MCF 10A (cell line): ENCODE results near the gene THBD. TPM values are rescaled to one million over a fixed set of nuclear protein-coding genes. Genes with fewer than 3 reads are reported as not detected.
A peak's percentile ranks its signal among the peaks of the same experiment; 100 is the strongest.

ENCODE experiments used
- BruUV-seq: library from RNA; stranded (reverse); fragments of 400-500 nt; replicated peaks from 2 replicates; lab custom pipeline; 2021; lab: Mats Ljungman, UMichigan
- CTCF ChIA-PET: fragments of 300-600 bp; sonication (Branson Sonifier 250); formaldehyde crosslinking; extraction: SDS; loops from one replicate; lab custom pipeline; 2021; ENCODE audit warnings: antibody characterized with exemption, inconsistent platforms; lab: Yijun Ruan, JAX
- POLR2A ChIA-PET: fragments of 300-600, 350-650 bp; sonication (Branson Sonifier 250); formaldehyde crosslinking; extraction: SDS; loops from one replicate; lab custom pipeline; 2020; ENCODE audit warnings: antibody characterized with exemption, inconsistent platforms; lab: Yijun Ruan, JAX
- DNase-seq: peaks from one replicate; pipeline ENCODE4 v3.0.0-alpha.2; 2018; ENCODE audit not compliant: unreplicated experiment
- H3K27ac Mint-ChIP-seq: one replicate; pipeline ENCODE4 v1.8.0; 2022; ENCODE audit warnings: mild to moderate bottlenecking, low read depth, mixed read lengths; ENCODE audit not compliant: unreplicated experiment
- H3K27me3 Mint-ChIP-seq: one replicate; pipeline ENCODE4 v1.8.0; 2022; ENCODE audit warnings: mixed read lengths; ENCODE audit not compliant: insufficient read depth, unreplicated experiment
- H3K36me3 Mint-ChIP-seq: one replicate; pipeline ENCODE4 v1.8.0; 2022; ENCODE audit warnings: mild to moderate bottlenecking, moderate library complexity, mixed read lengths; ENCODE audit not compliant: insufficient read depth, unreplicated experiment
- H3K4me1 Mint-ChIP-seq: one replicate; pipeline ENCODE4 v1.8.0; 2022; ENCODE audit warnings: mixed read lengths; ENCODE audit not compliant: insufficient read depth, unreplicated experiment
- H3K4me3 Mint-ChIP-seq: one replicate; pipeline ENCODE4 v1.8.0; 2022; ENCODE audit warnings: mild to moderate bottlenecking, moderate library complexity, mixed read lengths; ENCODE audit not compliant: unreplicated experiment
- H3K9me3 Mint-ChIP-seq: one replicate; pipeline ENCODE4 v1.8.0; 2022; ENCODE audit warnings: mixed read lengths; ENCODE audit not compliant: unreplicated experiment
- intact Hi-C: fragments of 100-400 bp; cut with micrococcal nuclease; formaldehyde crosslinking; loops from 2 replicates; pipeline ENCODE4 v1.14.1; 2022
- total RNA-seq: library from RNA; stranded (reverse); gene quantifications from 2 replicates; pipeline ENCODE4 v1.2.3, GENCODE V29; 2022
- TF ChIP-seq, protein P1 (sequence below): fragments of 200-600 bp; IDR thresholded peaks from one replicate; pipeline ENCODE4 v1.8.0; 2022; ENCODE audit warnings: antibody characterized with exemption, mild to moderate bottlenecking; ENCODE audit not compliant: unreplicated experiment

THBD gene
- total RNA-seq, 1 experiment from 2014 or later: 15.4 TPM

GRCh38 chr20:23090878-23091277, 41.4 kb upstream of the THBD start:
- Mint-ChIP-seq H3K27me3 (no peaks in the 10 kb centered on the region), H3K36me3 (no peaks in the 10 kb centered on the region), H3K27ac (peak overlapping the region; percentile 35), H3K9me3 (no peaks in the 10 kb centered on the region), H3K4me1 (peaks cover 20% of the 10 kb centered on the region), H3K4me3 (no peak overlapping the region)
- ChIA-PET CTCF (interaction anchor here (0.7 to 1.0 kb wide), 4 partner anchors 111 to 331 kb away, joined by 3 to 4 read pairs (median 4); no protein-coding TSS in a partner anchor), POLR2A (interaction anchor here (0.5 to 0.6 kb wide), 3 partner anchors 22 to 259 kb away, joined by 3 read pairs; partner anchors contain the start of gene NXT1)
- TF ChIP-seq, protein P1, sequence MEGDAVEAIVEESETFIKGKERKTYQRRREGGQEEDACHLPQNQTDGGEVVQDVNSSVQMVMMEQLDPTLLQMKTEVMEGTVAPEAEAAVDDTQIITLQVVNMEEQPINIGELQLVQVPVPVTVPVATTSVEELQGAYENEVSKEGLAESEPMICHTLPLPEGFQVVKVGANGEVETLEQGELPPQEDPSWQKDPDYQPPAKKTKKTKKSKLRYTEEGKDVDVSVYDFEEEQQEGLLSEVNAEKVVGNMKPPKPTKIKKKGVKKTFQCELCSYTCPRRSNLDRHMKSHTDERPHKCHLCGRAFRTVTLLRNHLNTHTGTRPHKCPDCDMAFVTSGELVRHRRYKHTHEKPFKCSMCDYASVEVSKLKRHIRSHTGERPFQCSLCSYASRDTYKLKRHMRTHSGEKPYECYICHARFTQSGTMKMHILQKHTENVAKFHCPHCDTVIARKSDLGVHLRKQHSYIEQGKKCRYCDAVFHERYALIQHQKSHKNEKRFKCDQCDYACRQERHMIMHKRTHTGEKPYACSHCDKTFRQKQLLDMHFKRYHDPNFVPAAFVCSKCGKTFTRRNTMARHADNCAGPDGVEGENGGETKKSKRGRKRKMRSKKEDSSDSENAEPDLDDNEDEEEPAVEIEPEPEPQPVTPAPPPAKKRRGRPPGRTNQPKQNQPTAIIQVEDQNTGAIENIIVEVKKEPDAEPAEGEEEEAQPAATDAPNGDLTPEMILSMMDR: no peak
- BruUV-seq: no TSS peak
- intact Hi-C loops: no loop called here
- DNase-seq: no peak

DNA sequence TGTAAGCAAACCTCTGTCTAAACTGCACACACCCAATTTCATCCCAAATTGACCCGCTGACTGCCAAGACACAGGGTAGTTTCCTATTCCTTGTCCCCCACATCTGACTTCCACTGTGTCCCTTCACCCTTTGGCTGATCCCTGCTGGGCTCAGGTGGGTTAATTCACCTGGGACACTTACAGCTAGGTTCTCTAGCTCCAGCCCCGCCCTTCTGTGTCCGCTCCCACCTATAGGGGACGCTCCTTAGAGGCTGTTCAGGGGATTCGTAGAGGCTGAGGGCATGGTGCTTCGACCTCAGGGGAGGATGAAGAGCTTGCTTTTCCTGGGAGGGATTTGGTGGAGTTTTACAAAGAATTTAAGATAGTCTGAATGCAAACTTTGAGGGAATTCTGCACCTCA, 40.7 kb upstream of the THBD start:
- H3K27ac Mint-ChIP-seq: no peak overlapping the region
- no TSS peak for BruUV-seq
- DNase-seq: no peak
- no peak overlapping the region for H3K4me3 Mint-ChIP-seq
- H3K27me3 Mint-ChIP-seq: no peaks in the 10 kb centered on the region
- POLR2A ChIA-PET: interaction anchor here (0.5 to 0.6 kb wide), 4 partner anchors 10 to 260 kb away, joined by 3 read pairs; partner anchors contain the start of gene NXT1
- intact Hi-C loops: no loop called here
- TF ChIP-seq, protein P1: no peak
- CTCF ChIA-PET: interaction anchor here (0.6 to 1.4 kb wide), 4 partner anchors 11 to 397 kb away, joined by 3 to 4 read pairs (median 4); no protein-coding TSS in a partner anchor
- H3K9me3 Mint-ChIP-seq: no peaks in the 10 kb centered on the region
- no peaks in the 10 kb centered on the region for H3K36me3 Mint-ChIP-seq
- H3K4me1 Mint-ChIP-seq: peaks cover 12% of the 10 kb centered on the region

- Mint-ChIP-seq H3K9me3 (no peaks in the 10 kb centered on the region), H3K36me3 (no peaks in the 10 kb centered on the region), H3K4me1 (no peaks in the 10 kb centered on the region), H3K27me3 (no peaks in the 10 kb centered on the region), H3K4me3 (no peak overlapping the region), H3K27ac (no peak overlapping the region)
- TF ChIP-seq, protein P1: no peak
- intact Hi-C loops: no loop called here
- POLR2A ChIA-PET: no interaction called here
- BruUV-seq: no TSS peak
- CTCF ChIA-PET: interaction anchor here (0.6 to 0.7 kb wide), 2 partner anchors 38 to 114 kb away, joined by 3 read pairs; no protein-coding TSS in a partner anchor
- DNase-seq: no peak
Measured at GRCh38 chr20:23088866-23089265, 39.4 kb upstream of the THBD start.

- POLR2A ChIA-PET: interaction anchor here (0.6 kb wide), 1 partner anchor 8 kb away, joined by 4 read pairs; no protein-coding TSS in a partner anchor
- no TSS peak for BruUV-seq
- no peaks in the 10 kb centered on the region for H3K9me3 Mint-ChIP-seq
- TF ChIP-seq, protein P1: no peak
- no peak for DNase-seq
- H3K36me3 Mint-ChIP-seq: no peaks in the 10 kb centered on the region
- intact Hi-C loops: no loop called here
- no peaks in the 10 kb centered on the region for H3K27me3 Mint-ChIP-seq
- peak overlapping the region; percentile 64 for H3K27ac Mint-ChIP-seq
- H3K4me3 Mint-ChIP-seq: no peak overlapping the region
- CTCF ChIA-PET: interaction anchor here (0.7 kb wide), 2 partner anchors 113 to 205 kb away, joined by 3 to 4 read pairs; no protein-coding TSS in a partner anchor
- H3K4me1 Mint-ChIP-seq: peaks cover 5% of the 10 kb centered on the region
Measured at GRCh38 chr20:23087587-23088251, 38.2 kb upstream of the THBD start.
